GM20431 (cell line): ENCODE measurements around the gene MT1M.

Experiments
- in situ Hi-C: fragments of 300-500 bp; cut with MseI, MboI; formaldehyde crosslinking; loops from one replicate; pipeline ENCODE4 v1.15.0; 2020; ENCODE audit warnings: low sequenced_read_pairs; ENCODE audit not compliant: unreplicated experiment

MT1M gene

GRCh38 chr16:56632156-56632847 lies at the start of gene MT1M:
Gene MT1M, plus strand, starts transcription at chr16:56632659. Its CDS starts 73 bp downstream, at chr16:56632732.
- in situ Hi-C loops: no loop called here

- in situ Hi-C loops: loop anchor here (5.0 kb wide), 1 partner anchor 114 kb away; no protein-coding TSS in a partner anchor
Measured at GRCh38 chr16:56582911-56583310, 49.5 kb upstream of the MT1M start.

GRCh38 chr16:56583351-56584168 lies 48.9 kb upstream of the MT1M start:
- in situ Hi-C loops: loop anchor here (5.0 kb wide), 1 partner anchor 114 kb away; no protein-coding TSS in a partner anchor

- in situ Hi-C loops: loop anchor here (5.0 kb wide), 1 partner anchor 113 kb away; no protein-coding TSS in a partner anchor
Measured at GRCh38 chr16:56584276-56584675, 48.2 kb upstream of the MT1M start.

- in situ Hi-C loops: no loop called here
Measured at GRCh38 chr16:56588781-56589140, 43.7 kb upstream of the MT1M start.

GRCh38 chr16:56589141-56590039 lies 43.1 kb upstream of the MT1M start, which contains the start of gene MT3:
Gene MT3, plus strand, starts transcription at chr16:56589528. Its CDS starts 63 bp downstream, at chr16:56589591.
- in situ Hi-C loops: no loop called here

- in situ Hi-C loops: no loop called here
Measured at GRCh38 chr16:56591377-56592060, 40.9 kb upstream of the MT1M start.

GRCh38 chr16:56593573-56594291 lies 38.7 kb upstream of the MT1M start:
- in situ Hi-C loops: no loop called here

GRCh38 chr16:56594292-56594619 lies 38.2 kb upstream of the MT1M start:
- in situ Hi-C loops: no loop called here

GRCh38 chr16:56600398-56600999 lies 32.0 kb upstream of the MT1M start:
- in situ Hi-C loops: no loop called here

GRCh38 chr16:56601325-56601724 lies 31.1 kb upstream of the MT1M start:
- in situ Hi-C loops: no loop called here

- in situ Hi-C loops: no loop called here
Measured at GRCh38 chr16:56603589-56603988, 28.9 kb upstream of the MT1M start.

- in situ Hi-C loops: no loop called here
Measured at GRCh38 chr16:56604966-56605365, 27.5 kb upstream of the MT1M start.

- in situ Hi-C loops: no loop called here
Measured at GRCh38 chr16:56605475-56605874, 27.0 kb upstream of the MT1M start.

GRCh38 chr16:56606071-56606475 lies 26.4 kb upstream of the MT1M start:
- in situ Hi-C loops: no loop called here

- in situ Hi-C loops: no loop called here
Measured at GRCh38 chr16:56606476-56607108, 25.9 kb upstream of the MT1M start.

GRCh38 chr16:56607109-56607618 lies 25.3 kb upstream of the MT1M start:
- in situ Hi-C loops: no loop called here

GRCh38 chr16:56607675-56608042 lies 24.8 kb upstream of the MT1M start:
- in situ Hi-C loops: no loop called here
